ENCODE results near the gene ANKRD31.

GRCh38 chr5:75190227-75190626 lies 46.5 kb downstream of the ANKRD31 start:
- TF ChIP-seq, protein P1, sequence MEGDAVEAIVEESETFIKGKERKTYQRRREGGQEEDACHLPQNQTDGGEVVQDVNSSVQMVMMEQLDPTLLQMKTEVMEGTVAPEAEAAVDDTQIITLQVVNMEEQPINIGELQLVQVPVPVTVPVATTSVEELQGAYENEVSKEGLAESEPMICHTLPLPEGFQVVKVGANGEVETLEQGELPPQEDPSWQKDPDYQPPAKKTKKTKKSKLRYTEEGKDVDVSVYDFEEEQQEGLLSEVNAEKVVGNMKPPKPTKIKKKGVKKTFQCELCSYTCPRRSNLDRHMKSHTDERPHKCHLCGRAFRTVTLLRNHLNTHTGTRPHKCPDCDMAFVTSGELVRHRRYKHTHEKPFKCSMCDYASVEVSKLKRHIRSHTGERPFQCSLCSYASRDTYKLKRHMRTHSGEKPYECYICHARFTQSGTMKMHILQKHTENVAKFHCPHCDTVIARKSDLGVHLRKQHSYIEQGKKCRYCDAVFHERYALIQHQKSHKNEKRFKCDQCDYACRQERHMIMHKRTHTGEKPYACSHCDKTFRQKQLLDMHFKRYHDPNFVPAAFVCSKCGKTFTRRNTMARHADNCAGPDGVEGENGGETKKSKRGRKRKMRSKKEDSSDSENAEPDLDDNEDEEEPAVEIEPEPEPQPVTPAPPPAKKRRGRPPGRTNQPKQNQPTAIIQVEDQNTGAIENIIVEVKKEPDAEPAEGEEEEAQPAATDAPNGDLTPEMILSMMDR (IDR thresholded peaks at IDR 0.05; ENCODE audit: low read depth, low read length, poor library complexity, severe bottlenecking), result no peak
- no peak for TF ChIP-seq EZH2phosphoT487 (IDR thresholded peaks at IDR 0.05; ENCODE audit: borderline replicate concordance, low read length)
